NT2/D1 (cell line): ENCODE data around the gene ASMTL.

Experiments used
- SUZ12 ChIP-seq: IDR thresholded peaks from 2 replicates; pipeline ENCODE4 v1.6.1; 2011; ENCODE audit not compliant: insufficient read length, insufficient read depth; ENCODE audit errors: extremely low read depth
- YY1 ChIP-seq: IDR thresholded peaks from 2 replicates; pipeline ENCODE4 v1.6.1; 2011; ENCODE audit not compliant: insufficient read length, insufficient read depth
- ZNF274 ChIP-seq: IDR thresholded peaks from 2 replicates; pipeline ENCODE4 v1.6.1; 2011; ENCODE audit warnings: mild to moderate bottlenecking, low read depth, low read length

- no peak for TF ChIP-seq YY1
- no peak for TF ChIP-seq SUZ12
- no peak for TF ChIP-seq ZNF274
Measured at GRCh38 chrX:1361910-1362309, 90.8 kb downstream of the ASMTL start.
